GM18873 (cell line): Measurements from ENCODE around the gene PNPLA7.

Experiments used
- ATAC-seq: cut with Tn5 transposase; IDR thresholded peaks from one replicate; pipeline ENCODE4 v1.9.1; 2021; ENCODE audit warnings: mild to moderate bottlenecking, moderate library complexity, moderate number of reproducible peaks; ENCODE audit not compliant: unreplicated experiment, low FRiP score

Gene PNPLA7

DNA sequence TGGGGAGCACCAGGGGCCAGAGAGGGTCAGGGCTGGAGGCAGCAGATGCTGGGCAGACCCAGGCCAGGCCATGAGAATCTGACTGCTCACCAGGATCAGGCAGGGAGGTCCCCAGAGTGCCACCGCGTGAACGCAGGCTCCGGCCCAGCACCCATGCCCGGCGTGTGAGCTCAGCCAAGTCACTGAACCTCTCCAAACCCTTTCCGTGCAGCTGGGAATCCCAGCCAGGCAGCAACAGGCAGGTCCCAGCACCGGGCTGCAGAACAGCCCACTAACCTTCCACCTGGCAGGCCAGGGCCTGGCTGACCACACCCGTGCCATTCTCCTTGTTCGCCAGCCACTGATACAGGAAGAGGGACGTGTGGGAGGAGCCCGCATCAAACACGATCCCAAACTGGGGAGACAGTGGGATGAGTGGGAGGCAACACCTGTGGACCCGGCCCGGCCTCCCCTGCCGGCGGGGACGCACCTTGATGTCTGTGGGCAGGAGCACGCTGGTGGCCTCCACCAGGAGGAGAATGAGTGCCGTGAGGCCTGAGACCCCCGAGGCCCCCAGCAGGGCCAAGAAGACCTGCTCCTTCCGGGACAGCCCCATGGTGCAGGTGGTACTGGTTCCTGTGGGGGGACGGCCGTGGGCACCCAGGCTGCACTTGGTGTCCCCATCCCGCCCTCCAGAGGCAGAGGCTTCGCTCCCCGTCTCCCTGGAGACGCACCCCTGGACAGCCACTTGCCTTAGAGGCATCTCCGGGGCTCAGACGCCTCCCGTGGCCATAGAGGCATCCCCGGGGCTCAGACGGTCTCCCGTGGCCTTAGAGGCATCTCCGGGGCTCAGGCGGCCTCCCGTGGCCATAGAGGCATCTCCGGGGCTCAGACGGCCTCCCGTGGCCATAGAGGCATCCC lies 112.3 kb downstream of the PNPLA7 start:
- no peak for ATAC-seq

- ATAC-seq, result no peak
These were observed 113.2 kb downstream of the PNPLA7 start for GRCh38 chr9:137436761-137437600.

GRCh38 chr9:137435980-137436760 lies 114.0 kb downstream of the PNPLA7 start:
- ATAC-seq, result no peak

- no peak for ATAC-seq
These were observed 114.8 kb downstream of the PNPLA7 start for GRCh38 chr9:137435381-137435891.

- no peak for ATAC-seq
These were observed 115.5 kb downstream of the PNPLA7 start for GRCh38 chr9:137434498-137435380.

- ATAC-seq, result no peak
These were observed 116.2 kb downstream of the PNPLA7 start for GRCh38 chr9:137433916-137434431.

DNA sequence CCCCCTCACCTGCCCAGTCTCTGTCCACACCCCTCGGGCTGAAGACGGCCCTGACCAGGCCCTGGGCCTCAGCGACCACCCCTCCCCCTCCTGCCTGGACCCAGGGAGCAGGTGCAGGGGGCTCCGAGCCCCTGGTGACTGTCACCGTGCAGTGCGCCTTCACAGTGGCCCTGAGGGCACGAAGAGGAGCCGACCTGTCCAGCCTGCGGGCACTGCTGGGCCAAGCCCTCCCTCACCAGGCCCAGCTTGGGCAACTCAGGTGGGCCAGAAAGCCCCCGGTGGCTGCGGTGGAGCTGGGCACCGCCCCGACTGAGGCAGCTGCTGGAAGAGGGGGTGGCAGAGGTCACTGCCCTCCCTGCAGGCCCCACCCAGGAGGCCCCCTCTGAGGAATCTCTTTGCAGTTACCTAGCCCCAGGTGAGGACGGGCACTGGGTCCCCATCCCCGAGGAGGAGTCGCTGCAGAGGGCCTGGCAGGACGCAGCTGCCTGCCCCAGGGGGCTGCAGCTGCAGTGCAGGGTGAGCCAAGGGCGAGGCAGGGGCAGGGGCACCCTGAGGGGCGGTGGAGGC lies 116.8 kb downstream of the PNPLA7 start:
- no peak for ATAC-seq

DNA sequence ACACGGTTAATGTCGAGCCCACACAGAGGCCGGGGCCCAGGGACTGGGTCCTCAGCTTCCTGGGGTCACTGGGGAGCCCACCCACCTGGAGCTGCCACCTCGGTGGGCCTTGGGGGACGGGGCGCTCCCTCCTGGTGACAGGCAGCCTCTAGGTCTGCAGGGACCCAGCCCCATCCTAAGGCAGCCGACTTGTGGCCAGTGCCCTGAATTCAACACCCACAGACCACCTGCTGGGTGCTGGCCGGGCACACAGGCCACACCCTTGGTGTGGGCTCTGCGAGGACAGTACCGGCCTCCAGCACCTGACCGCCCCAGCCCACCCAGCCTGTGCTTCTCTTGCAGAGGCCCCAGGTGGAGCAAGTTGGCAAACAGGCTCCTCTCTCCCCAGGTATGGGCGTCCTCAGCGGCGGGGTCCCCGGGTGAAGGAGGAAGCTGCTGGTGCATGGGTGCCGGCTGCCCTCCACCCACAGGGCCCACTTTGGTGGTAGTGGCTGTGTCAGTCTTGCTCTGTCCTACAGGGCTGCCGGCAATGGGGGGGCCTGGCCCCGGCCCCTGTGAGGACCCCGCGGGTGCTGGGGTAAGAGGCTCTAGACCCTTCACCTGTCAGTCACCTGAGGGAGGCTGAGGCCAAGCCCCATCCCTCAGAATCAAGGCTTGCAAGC lies 117.4 kb downstream of the PNPLA7 start:
- no peak for ATAC-seq

DNA sequence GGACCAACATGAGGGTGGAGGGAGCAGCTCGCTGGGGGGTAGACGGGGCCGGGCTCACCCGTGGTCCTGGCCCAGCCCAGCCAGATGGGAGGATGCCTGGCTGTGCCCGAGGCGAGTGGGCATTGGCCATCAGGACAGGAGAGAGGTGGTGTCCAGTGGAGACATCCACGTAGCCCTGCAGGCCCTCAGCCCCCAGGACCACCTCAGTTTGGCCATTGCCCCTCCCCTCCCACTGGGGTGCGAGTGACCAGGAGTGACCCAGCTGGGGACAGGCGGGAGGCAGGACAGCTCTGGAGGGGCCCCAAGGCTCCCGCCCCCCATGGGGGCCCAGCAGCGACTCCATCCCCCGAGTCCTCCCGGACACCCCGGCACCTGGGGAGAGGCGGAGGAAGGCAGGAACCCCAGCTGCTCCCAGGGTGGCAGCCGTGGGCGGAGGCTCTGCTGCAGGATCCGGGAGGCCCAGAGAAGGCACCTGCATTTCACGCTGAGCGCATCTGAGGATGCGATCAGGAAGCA lies 118.7 kb downstream of the PNPLA7 start:
- ATAC-seq, result no peak

GRCh38 chr9:137430723-137431415 lies 119.3 kb downstream of the PNPLA7 start:
- ATAC-seq, result no peak

DNA sequence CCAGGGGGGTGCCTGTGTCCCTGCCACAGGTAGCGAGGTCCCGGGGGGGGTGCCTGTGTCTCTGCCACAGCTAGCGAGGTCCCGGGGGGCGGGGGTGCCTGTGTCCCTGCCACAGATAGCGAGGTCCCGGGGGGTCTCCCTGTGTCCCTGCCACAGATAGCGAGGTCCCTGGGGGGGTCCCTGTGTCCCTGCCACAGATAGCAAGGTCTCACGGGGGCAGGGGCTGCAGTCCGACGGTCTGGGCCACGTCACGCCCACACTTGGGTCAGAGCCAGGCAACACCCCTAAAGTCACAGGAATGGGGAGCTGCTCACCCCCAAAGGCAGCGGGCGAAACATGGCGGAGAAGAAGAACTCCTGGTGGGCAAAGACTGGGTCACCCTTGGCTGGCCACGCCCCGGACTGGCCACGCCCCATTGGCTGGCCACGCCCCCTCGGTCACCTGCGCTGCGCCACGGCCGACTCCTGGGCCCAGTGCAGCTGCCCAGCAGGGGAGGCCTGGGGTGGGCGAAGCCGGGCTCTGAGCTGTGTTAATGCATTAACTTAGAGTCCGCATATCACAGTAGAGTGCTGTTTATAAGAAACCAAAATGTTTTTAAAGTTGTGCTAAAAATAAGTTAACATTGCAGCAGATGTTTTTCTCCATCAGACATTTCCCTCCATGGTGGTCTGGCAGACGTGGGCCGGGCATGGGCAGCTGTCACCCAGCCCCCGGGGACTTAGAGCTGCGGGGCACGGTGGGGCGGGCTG lies 120.1 kb downstream of the PNPLA7 start:
- no peak for ATAC-seq

- no peak for ATAC-seq
These were observed 120.7 kb downstream of the PNPLA7 start for GRCh38 chr9:137429546-137429890.

- ATAC-seq, result no peak
These were observed 121.2 kb downstream of the PNPLA7 start for GRCh38 chr9:137428841-137429545.

- ATAC-seq, result no peak
These were observed 121.9 kb downstream of the PNPLA7 start for GRCh38 chr9:137428311-137428630.

- no peak for ATAC-seq
These were observed 122.5 kb downstream of the PNPLA7 start for GRCh38 chr9:137427454-137428310.
